Duodenal mucosa (tissue), 2 donors: Measurements from ENCODE around the gene KCNQ1.

Experiments
- H3K27ac ChIP-seq: one replicate; pipeline ENCODE4 v1.7.0; 2013; ENCODE audit warnings: low read depth, low read length
- H3K27me3 ChIP-seq, 2 donors: one replicate each; pipeline ENCODE4 v1.7.0; 2013; ENCODE audit warnings: low read length in 2 of 2, control low read depth in 1 of 2; ENCODE audit not compliant: insufficient read depth in 2 of 2, control insufficient read depth in 1 of 2
- H3K36me3 ChIP-seq, 2 donors: one replicate each; pipeline ENCODE4 v1.7.0; 2013; ENCODE audit warnings: low read length in 2 of 2, control low read depth in 1 of 2; ENCODE audit not compliant: insufficient read depth in 2 of 2, control insufficient read depth in 1 of 2
- H3K4me1 ChIP-seq, 2 donors: one replicate each; pipeline ENCODE4 v1.7.0; 2013; ENCODE audit warnings: low read length in 2 of 2, control low read depth in 1 of 2; ENCODE audit not compliant: insufficient read depth in 2 of 2, control insufficient read depth in 1 of 2
- H3K4me3 ChIP-seq, 2 donors: one replicate each; pipeline ENCODE4 v1.7.0; 2013; ENCODE audit warnings: low read length in 2 of 2, low read depth in 1 of 2
- H3K9ac ChIP-seq, 2 donors: one replicate each; pipeline ENCODE4 v1.7.0; 2013; ENCODE audit warnings: low read length in 2 of 2, low read depth in 1 of 2
- H3K9me3 ChIP-seq, 2 donors: one replicate each; pipeline ENCODE4 v1.7.0; 2013; ENCODE audit warnings: low read length in 2 of 2, control low read depth in 1 of 2; ENCODE audit not compliant: control insufficient read depth in 1 of 2

KCNQ1 gene

GRCh38 chr11:2885017-2885677 is 440.3 kb downstream of the KCNQ1 start:
- peak overlapping the region; percentile 57 to 82 for H3K9ac ChIP-seq

GRCh38 chr11:2885678-2886081 is 440.9 kb downstream of the KCNQ1 start, which contains the start of gene CDKN1C:
TSS of gene CDKN1C (minus strand) at chr11:2885775. CDS start at chr11:2885456, 319 bp downstream.
- peaks cover 4 to 9% of the 10 kb centered on the region in 2 donors for H3K27me3 ChIP-seq
- peak within 1 kb of the TSS; percentile 57 to 82 for H3K9ac ChIP-seq
- no peaks in the 10 kb centered on the region for H3K36me3 ChIP-seq
- peak within 1 kb of the TSS; percentile 71 to 84 for H3K4me3 ChIP-seq
- peak within 1 kb of the TSS; percentile 44 for H3K27ac ChIP-seq
- no peaks in the 10 kb centered on the region for H3K9me3 ChIP-seq
- H3K4me1 ChIP-seq: peaks cover 2 to 15% of the 10 kb centered on the region in 2 donors

More at GRCh38 chr11:2885017-2885677, 440.3 kb downstream of the KCNQ1 start:
- Histone ChIP-seq H3K4me3 (peak overlapping the region; percentile 71 to 84), H3K36me3 (no peaks in the 10 kb centered on the region), H3K27me3 (peaks cover 4 to 9% of the 10 kb centered on the region in 2 donors), H3K4me1 (peaks cover 0 to 14% of the 10 kb centered on the region in 2 donors), H3K27ac (peak overlapping the region; percentile 44), H3K9me3 (no peaks in the 10 kb centered on the region)

- Histone ChIP-seq H3K27me3 (peaks cover 0 to 9% of the 10 kb centered on the region in 2 donors), H3K9me3 (no peaks in the 10 kb centered on the region), H3K36me3 (no peaks in the 10 kb centered on the region), H3K4me3 (peak overlapping the region in 1 of 2 donors; percentile 45), H3K4me1 (peaks cover 9 to 21% of the 10 kb centered on the region in 2 donors), H3K27ac (peak overlapping the region; percentile 3), H3K9ac (peak overlapping the region; percentile 10 to 51)
Measured at GRCh38 chr11:2886191-2886894, 441.5 kb downstream of the KCNQ1 start.

GRCh38 chr11:2886936-2887335 is 442.1 kb downstream of the KCNQ1 start:
- Histone ChIP-seq H3K9me3 (no peaks in the 10 kb centered on the region), H3K4me3 (no peak overlapping the region), H3K27me3 (peaks cover 0 to 9% of the 10 kb centered on the region in 2 donors), H3K9ac (no peak overlapping the region), H3K4me1 (peaks cover 15 to 27% of the 10 kb centered on the region in 2 donors), H3K27ac (no peak overlapping the region), H3K36me3 (no peaks in the 10 kb centered on the region)

GRCh38 chr11:2887515-2888195 is 442.8 kb downstream of the KCNQ1 start:
- H3K9ac ChIP-seq: no peak overlapping the region
- H3K27ac ChIP-seq: no peak overlapping the region
- H3K9me3 ChIP-seq: no peaks in the 10 kb centered on the region
- H3K4me3 ChIP-seq: no peak overlapping the region
- peaks cover 22 to 35% of the 10 kb centered on the region in 2 donors for H3K4me1 ChIP-seq
- H3K27me3 ChIP-seq: peaks cover 0 to 8% of the 10 kb centered on the region in 2 donors
- H3K36me3 ChIP-seq: no peaks in the 10 kb centered on the region

- Histone ChIP-seq H3K36me3 (no peaks in the 10 kb centered on the region), H3K27ac (no peak overlapping the region), H3K27me3 (no peaks in the 10 kb centered on the region), H3K9ac (peak overlapping the region in 1 of 2 donors; percentile 32), H3K4me1 (peaks cover 28 to 37% of the 10 kb centered on the region in 2 donors), H3K9me3 (no peaks in the 10 kb centered on the region), H3K4me3 (no peak overlapping the region)
Measured at GRCh38 chr11:2888266-2888968, 443.6 kb downstream of the KCNQ1 start.

GRCh38 chr11:2889362-2890273 is 444.8 kb downstream of the KCNQ1 start:
- Histone ChIP-seq H3K4me3 (no peak overlapping the region), H3K27ac (no peak overlapping the region), H3K9me3 (no peaks in the 10 kb centered on the region), H3K27me3 (no peaks in the 10 kb centered on the region), H3K9ac (no peak overlapping the region), H3K36me3 (no peaks in the 10 kb centered on the region), H3K4me1 (peaks cover 28 to 37% of the 10 kb centered on the region in 2 donors)

- Histone ChIP-seq H3K27ac (peak overlapping the region; percentile 13), H3K4me1 (peaks cover 28 to 32% of the 10 kb centered on the region in 2 donors), H3K9ac (peak overlapping the region; percentile 43 to 46)
Measured at GRCh38 chr11:2890466-2891294, 445.9 kb downstream of the KCNQ1 start.

More at GRCh38 chr11:2890466-2891294, 445.9 kb downstream of the KCNQ1 start:
- Histone ChIP-seq H3K4me3 (no peak overlapping the region), H3K27me3 (no peaks in the 10 kb centered on the region), H3K9me3 (no peaks in the 10 kb centered on the region), H3K36me3 (no peaks in the 10 kb centered on the region)
